HG03558 (cell line): ENCODE data around the gene EAF1.
"Not testable (repeated sequence)": the region's sequence is repeated elsewhere in the genome, so short reads cannot be mapped to it uniquely, and the experiment has no call there.

Source experiments
- ATAC-seq: cut with Tn5 transposase; IDR thresholded peaks from one replicate; pipeline ENCODE4 v1.9.1; 2021; ENCODE audit warnings: moderate number of reproducible peaks; ENCODE audit not compliant: unreplicated experiment; ENCODE audit errors: extremely low read depth

The EAF1 gene

GRCh38 chr3:15476378-15476777 lies 49.0 kb downstream of the EAF1 start:
- no peak for ATAC-seq

GRCh38 chr3:15477951-15478639 lies 50.7 kb downstream of the EAF1 start:
- no peak for ATAC-seq

DNA sequence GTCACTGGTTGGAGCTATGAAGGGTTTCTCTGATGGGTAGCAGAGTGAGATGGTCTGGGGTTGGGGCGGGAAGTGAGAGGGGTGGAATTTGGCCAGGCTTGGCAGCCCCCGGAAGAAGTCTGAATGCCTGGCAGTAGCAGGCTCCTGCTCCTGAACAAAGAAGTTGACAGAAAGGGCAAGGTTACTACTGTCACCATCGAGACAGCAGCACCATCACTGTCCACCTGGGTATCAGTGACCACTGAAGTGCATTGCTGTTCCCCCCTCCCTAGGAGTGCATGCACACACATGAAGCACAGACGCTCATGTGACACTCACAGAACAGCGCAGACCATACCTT lies 51.2 kb downstream of the EAF1 start:
- ATAC-seq, result no peak

DNA sequence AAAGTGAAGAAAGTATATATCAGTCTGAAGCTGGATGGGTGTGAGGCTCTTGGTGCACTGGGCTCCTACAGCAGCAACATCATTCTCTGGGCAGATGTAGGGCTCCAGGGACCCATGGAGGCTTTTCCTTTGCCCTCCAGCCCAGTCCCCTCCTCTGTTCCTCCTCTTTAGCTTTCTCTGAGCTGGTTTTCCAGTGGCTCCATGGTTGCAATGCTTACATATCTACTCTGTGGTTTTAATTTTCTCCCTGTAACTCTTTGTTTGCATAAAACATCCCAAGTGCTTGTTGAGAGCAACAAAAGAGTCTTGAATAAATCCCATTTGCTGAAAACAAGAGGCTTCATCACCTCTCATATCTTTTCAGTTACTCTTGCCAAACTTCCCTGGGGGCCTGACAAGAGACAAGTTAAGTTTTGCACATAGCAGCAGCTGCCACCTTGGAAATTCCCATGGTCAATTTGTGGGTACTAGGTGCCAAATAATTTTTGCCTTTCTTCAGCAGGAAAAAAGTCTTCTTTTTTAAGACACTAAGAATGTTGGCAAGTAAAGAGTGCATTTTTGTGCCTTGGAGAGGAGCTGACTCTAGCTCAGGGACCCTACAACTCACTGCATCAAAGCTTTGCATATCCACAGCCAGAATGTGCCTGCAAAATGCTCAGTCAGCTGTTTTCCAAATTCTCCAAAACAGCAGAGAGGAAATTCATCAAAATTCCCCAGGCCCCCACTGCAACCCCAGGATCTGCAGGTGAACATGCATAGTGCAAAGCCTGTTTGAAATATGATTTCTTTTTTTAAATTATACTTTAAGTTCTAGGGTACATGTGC lies 52.2 kb downstream of the EAF1 start:
- no peak for ATAC-seq

- ATAC-seq, result not testable (repeated sequence)
Measured at GRCh38 chr3:15484551-15484950, 57.2 kb downstream of the EAF1 start.

DNA sequence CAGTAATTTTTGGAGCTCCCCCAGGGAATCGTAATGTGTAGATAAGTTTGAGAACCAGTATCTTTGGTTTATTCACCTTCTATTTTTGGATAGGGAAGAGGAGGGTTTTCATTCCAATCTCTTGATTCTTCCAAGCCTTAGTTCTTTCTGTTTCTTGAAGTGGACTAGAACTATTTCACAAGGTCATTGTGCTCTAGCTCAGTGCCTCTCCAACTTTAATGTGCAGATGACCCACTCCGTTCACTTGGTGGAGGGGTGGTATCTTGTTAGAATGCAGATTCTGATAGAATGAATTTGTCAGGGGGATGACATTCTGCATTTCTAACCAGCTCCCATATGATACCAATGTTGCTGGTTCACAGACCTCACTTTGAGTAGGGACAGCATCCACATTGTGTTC lies 58.6 kb downstream of the EAF1 start:
- ATAC-seq, result no peak

DNA sequence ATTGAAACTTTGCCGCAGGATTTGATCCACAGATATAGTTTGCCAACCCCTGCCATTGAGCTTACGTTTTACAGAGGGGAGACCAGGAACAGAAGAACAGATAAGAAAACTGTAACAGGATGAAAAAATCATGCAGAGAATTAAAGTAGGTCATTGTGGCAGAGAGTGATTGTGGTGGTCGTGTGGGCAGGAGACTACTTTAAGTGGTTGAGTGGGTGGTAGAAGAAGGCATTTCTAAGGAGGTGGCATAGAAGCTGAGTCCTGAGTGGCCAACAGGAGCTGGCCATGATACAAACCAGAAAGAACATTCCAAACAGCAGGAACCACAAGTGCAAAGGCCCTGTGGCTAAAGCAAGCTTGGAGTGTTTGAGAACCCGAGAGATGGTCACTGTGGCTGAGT lies 59.6 kb downstream of the EAF1 start:
- no peak for ATAC-seq

DNA sequence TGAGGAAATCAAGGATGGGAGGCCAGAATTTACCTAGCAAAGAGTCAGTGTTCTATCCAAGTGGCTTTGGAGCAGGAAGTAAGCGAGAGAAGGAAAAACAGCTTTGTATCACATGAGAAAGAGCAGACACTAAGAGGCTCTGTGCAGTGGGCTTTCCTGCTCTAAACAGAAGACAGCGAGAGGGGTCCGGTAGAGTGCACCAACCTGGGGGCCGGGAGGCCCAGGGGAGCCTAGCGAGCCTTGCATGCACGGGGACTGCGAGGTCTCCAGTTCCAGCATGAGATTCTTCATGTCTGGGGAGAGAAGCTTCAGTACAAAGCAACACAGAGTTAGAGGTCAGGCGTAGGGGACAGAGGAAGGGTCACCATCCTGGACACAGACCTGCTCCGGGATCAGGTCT lies 60.6 kb downstream of the EAF1 start:
- no peak for ATAC-seq

DNA sequence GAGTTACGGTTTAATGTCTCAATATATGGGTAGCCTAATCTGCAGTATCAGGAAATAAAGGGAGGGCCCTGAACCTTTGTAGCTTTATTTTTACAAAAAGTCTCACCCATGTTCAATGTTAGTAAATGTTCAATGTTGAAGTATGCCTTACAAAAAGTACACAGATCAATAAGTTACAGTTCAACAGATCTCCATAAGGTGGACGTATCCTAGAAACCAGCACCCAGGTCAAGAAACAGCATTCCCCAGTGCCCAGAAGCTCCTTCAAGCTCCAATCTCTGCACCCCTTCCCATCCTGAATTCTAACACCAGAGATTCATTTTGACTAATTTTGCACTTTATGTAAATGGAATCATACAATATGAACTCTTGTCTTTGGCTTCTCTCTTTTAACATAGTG lies 62.8 kb downstream of the EAF1 start:
- ATAC-seq, result no peak

- ATAC-seq, result no peak
Measured at GRCh38 chr3:15491143-15491542, 63.7 kb downstream of the EAF1 start.
